RWPE1 (cell line): ENCODE measurements around the gene MAGED2.
"Not testable (repeated sequence)": the region's sequence is repeated elsewhere in the genome, so short reads cannot be mapped to it uniquely, and the experiment has no call there.

Experiments used
- CTCF ChIA-PET: fragments of 350-600 bp; sonication (Branson Sonifier 250); formaldehyde crosslinking; extraction: SDS; loops from one replicate; lab custom pipeline; 2021; lab: Yijun Ruan, JAX
- POLR2A ChIA-PET: fragments of 400-600 bp; formaldehyde crosslinking; extraction: SDS; loops from one replicate; lab custom pipeline; 2020; ENCODE audit warnings: antibody characterized with exemption; ENCODE audit not compliant: low non-redundant PET; lab: Yijun Ruan, JAX
- DNase-seq: peaks from one replicate; pipeline ENCODE4 v3.0.0; 2012; ENCODE audit warnings: low spot score
- H3K27ac ChIP-seq: fragments of 450-650 bp; 2 replicates; pipeline ENCODE4 v1.5.1; 2017
- TF ChIP-seq, protein P1 (sequence below): fragments of 450-650 bp; conservative IDR thresholded peaks from 2 replicates; pipeline ENCODE4 v1.5.1; 2017; ENCODE audit warnings: low read depth, mild to moderate bottlenecking

Gene MAGED2

DNA sequence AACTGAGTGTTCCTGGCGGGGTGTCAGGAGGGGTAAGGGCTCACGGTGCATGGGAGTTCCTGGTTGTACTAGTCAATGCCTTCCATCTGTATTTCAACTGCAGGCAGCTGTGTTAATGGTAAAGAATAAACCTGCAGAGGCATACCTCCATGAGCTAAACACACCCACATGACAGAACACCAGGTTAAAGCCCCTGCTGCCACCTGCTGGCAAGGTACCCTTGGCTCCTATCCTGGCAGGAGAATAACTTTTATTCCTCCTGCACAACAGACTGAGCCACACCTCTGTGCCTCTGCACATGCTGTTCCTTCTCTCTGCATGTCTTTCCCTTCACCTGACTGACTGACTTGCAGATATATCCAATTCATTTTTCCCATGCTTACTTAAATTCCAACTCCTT, 20.6 kb upstream of the MAGED2 start:
- TF ChIP-seq, protein P1, sequence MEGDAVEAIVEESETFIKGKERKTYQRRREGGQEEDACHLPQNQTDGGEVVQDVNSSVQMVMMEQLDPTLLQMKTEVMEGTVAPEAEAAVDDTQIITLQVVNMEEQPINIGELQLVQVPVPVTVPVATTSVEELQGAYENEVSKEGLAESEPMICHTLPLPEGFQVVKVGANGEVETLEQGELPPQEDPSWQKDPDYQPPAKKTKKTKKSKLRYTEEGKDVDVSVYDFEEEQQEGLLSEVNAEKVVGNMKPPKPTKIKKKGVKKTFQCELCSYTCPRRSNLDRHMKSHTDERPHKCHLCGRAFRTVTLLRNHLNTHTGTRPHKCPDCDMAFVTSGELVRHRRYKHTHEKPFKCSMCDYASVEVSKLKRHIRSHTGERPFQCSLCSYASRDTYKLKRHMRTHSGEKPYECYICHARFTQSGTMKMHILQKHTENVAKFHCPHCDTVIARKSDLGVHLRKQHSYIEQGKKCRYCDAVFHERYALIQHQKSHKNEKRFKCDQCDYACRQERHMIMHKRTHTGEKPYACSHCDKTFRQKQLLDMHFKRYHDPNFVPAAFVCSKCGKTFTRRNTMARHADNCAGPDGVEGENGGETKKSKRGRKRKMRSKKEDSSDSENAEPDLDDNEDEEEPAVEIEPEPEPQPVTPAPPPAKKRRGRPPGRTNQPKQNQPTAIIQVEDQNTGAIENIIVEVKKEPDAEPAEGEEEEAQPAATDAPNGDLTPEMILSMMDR, result no peak
- CTCF ChIA-PET, result no interaction called here
- POLR2A ChIA-PET, result no interaction called here
- H3K27ac ChIP-seq, result no peak overlapping the region
- DNase-seq, result peak; percentile 18

DNA sequence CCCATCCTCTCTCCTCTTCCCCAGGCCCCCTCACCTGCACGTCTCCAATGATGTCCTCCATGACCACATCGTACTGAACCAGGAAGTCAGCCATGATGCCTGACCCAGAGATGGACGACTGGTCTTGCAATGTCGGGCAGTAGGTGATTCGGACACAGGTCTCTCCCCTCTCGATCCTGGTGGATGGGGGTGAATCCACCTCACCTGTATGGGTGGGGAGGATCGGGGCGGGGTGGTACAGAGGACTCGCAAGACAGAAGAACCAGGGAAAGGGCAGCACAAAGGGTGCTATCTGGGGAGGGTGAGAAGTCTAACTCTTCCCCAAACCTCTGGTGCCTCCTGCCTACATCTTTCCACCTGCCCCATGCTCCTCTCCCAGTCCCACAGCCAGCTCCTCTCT, 19.1 kb upstream of the MAGED2 start:
- ChIA-PET POLR2A (no interaction called here), CTCF (interaction anchor here (0.6 kb wide), 1 partner anchor 8 kb away, joined by 3 read pairs; no protein-coding TSS in a partner anchor)
- no peak overlapping the region for H3K27ac ChIP-seq

DNA sequence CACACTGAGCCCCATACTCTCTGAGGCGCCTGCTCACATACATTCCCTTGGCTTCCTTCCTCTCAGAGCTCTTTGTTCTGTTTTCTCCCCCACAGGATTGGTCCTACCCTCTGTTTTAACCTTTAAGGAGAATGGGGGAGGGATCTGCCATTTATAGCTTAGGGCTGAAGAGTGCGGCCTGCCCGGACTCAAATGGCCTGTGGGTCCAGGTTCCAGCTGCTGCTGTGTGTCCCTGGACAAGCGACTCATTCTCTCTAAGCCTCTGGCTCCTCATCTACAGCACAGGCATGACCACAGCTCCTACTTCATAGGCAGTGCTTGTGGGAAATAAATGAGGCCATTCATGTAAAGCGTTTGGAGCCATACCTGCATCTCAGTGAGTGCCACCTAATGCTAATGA, 18.1 kb upstream of the MAGED2 start:
- POLR2A ChIA-PET, CTCF ChIA-PET, DNase-seq, H3K27ac ChIP-seq: not testable (repeated sequence)

More for the DNA sequence above, 19.1 kb upstream of the MAGED2 start:
- TF ChIP-seq, protein P1, result no peak
- DNase-seq, result no peak

DNA sequence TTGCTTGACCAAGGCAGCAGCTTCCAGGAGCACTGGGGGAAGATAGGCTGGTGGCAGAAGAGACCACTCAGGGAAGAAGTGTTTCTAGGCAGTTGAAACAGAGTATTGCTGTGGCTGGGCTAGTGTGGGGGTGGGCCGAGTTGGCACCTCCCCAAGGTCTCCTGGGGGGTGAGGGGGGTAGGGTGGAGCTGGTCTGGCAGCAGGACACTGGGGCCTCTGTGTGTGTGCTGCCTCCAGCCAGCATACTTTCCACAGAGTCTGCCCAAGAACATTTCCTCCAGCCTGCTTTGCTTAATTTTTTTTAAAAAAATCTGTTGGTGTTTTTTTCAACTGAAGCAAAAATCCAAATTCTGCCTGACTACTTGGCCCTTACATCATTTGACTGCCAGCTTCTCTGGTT, 13.5 kb upstream of the MAGED2 start:
- TF ChIP-seq, protein P1, result no peak
- ChIA-PET POLR2A (no interaction called here), CTCF (no interaction called here)
- H3K27ac ChIP-seq, result no peak overlapping the region
- DNase-seq, result no peak

DNA sequence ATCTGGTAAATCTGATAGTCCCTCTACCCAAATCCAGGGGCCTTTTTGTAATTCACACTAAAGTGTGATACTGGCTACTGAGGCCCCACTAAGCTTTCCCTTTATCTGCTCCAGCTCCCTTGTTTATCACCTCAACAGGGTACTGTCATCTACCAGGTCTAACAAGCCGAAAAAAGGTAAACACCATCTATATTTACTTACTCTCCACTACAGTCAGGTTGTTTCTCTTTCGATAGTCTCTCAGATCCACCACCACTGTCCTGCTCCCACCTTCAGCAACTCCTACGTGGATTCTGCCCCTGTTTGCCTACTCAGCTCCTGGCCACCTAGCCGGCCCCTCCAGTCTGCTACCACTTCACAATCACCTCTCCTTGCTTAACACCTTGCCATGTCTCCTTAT, 12.8 kb upstream of the MAGED2 start:
- ChIA-PET POLR2A (no interaction called here), CTCF (no interaction called here)
- H3K27ac ChIP-seq, result no peak overlapping the region
- TF ChIP-seq, protein P1, result no peak
- no peak for DNase-seq

DNA sequence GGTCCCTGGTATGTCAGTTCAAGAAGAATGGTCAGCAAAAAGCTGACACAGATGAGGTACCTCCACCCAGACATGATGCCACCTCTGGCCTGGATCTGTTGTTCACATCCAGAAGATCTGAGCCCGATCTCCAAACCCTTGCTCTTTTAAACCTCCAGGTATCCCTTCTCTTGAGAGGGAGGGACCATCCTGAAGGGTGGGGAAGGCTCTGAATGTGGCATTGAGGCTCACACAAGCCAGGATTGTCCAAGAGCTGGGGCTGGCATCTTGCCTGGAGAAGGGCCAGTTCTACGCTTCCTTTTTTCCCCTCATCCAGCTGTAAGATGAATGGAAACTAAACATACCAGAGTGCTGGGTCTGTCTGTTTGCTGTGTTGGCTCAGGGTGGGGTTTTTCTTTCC, 9.4 kb upstream of the MAGED2 start, which contains the start of gene ITIH6:
Gene ITIH6 (minus strand): TSS at position 119 of the 400 bp plus-strand sequence. CDS start 45 bp downstream, at position 74.
- DNase-seq, result no peak
- POLR2A ChIA-PET, result no interaction called here
- CTCF ChIA-PET, result no interaction called here
- TF ChIP-seq, protein P1, result no peak
- H3K27ac ChIP-seq, result no peak within 1 kb of the TSS

DNA sequence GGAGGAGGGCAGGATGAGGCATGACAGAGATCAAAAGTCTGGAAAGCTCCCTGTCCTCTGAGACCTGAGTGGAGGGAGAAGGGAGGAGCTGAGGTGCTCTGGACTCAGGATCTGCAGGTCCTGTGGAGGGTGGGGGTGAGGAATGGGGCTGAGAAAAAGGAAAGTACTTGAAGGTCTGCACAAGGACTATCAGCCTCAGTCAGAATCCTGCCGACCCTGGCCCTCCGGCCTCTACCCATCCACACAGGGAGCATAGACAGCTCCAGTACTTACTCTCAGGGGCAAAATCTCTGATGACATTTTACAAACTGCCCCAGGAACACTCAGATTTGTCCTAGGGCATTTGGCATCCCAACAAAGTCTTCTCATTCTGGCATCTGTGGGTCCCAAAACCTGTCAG, 8.5 kb upstream of the MAGED2 start:
- CTCF ChIA-PET, result no interaction called here
- POLR2A ChIA-PET, result no interaction called here
- no peak for DNase-seq
- TF ChIP-seq, protein P1, result no peak
- no peak overlapping the region for H3K27ac ChIP-seq
